Heart left ventricle (tissue), 13 donors: Measurements from ENCODE around the gene UGT2A1.

Experiments
- CTCF ChIP-seq, 12 donors: fragments of 200-600 bp; sonication (generic) in 4 of 12; IDR thresholded peaks; one replicate each; pipeline versions ENCODE4 v1.5.0 to v1.8.0; 2018 to 2022; ENCODE audit warnings: antibody characterized with exemption in 12 of 12, mild to moderate bottlenecking in 5 of 12
- POLR2A ChIP-seq, 2 donors: fragments of 450-650 bp; IDR thresholded peaks; one replicate each; pipeline ENCODE4 v1.6.1; 2017; ENCODE audit warnings: antibody characterized with exemption in 2 of 2, mild to moderate bottlenecking in 2 of 2, moderate library complexity in 2 of 2
- donor health status: ischemic (EF 13 %, LVEDD 7.1; RV severe dilation, severe dysfunction).
- donor health status: DM: no; HTN: yes; CAD: no.
- donor health status: DM: no; HTN: no; CAD: no.
- donor health status: ischemic (EF 25% LVEDD 6.9; RV normal size, moderate dysfunction).
- donor health status: ischemic (EF 25% LVEDD 5.7; RV mildly dilated, moderate dysfunction).
- donor health status: ischemic (EF 35%, LVEDD 5.7; RV mildly dilated, moderate dysfunction).
- donor health status: nonischemic (EF 11% LVEDD 7.7; RV severe dilation, severe dysfunction).
- donor health status: DM: yes; HTN: yes; CAD: no.
- donor health status: PGD.
- donor health status: ischemic (EF 29% LVEDD 5.4; RV normal size, mild dysfunction).
- donor health status: nonischemic (EF 23%, LVEDD 6.1; RV moderate dilation, normal function).

- TF ChIP-seq POLR2A (IDR thresholded peaks at IDR 0.05) (no peak), CTCF (IDR thresholded peaks at IDR 0.05) (no peak)
These were observed 103.4 kb downstream of the UGT2A1 start for GRCh38 chr4:69549651-69550050.
